LNCAP (cell line): ENCODE measurements around the gene SYT4.
A peak's percentile ranks its signal among the peaks of the same experiment; 100 is the strongest.

Source experiments
- TF ChIP-seq, protein P1 (sequence below): fragments of 450-650 bp; IDR thresholded peaks from 2 replicates; pipeline ENCODE4 v1.5.1; 2017; ENCODE audit warnings: mild to moderate bottlenecking

SYT4 gene, protein sequence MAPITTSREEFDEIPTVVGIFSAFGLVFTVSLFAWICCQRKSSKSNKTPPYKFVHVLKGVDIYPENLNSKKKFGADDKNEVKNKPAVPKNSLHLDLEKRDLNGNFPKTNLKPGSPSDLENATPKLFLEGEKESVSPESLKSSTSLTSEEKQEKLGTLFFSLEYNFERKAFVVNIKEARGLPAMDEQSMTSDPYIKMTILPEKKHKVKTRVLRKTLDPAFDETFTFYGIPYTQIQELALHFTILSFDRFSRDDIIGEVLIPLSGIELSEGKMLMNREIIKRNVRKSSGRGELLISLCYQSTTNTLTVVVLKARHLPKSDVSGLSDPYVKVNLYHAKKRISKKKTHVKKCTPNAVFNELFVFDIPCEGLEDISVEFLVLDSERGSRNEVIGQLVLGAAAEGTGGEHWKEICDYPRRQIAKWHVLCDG

DNA sequence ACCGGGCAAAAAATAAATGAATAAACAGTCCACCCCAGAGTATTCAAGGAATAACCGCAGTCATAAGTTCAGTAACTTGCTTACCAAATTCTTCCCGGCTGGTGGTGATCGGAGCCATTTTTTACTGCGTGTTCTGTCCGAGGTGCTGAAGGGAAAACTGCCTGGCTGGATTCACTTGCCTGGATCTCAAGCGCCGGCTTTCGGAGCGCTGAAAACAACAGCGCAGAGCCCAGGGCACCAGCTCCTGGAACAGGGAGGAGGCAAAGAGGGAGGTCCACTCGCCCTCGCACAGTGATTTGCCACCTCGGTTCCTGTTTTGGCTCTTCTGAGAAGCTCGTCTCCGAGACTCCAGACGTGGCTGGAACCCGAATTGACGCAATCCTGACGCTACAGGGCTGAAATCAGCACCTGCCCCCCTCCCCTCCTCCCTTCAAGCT lies at the start of gene SYT4:
SYT4 (minus strand) TSS at position 327 of the 437 bp plus-strand sequence; CDS start at position 118, 209 bp downstream.
- TF ChIP-seq, protein P1, sequence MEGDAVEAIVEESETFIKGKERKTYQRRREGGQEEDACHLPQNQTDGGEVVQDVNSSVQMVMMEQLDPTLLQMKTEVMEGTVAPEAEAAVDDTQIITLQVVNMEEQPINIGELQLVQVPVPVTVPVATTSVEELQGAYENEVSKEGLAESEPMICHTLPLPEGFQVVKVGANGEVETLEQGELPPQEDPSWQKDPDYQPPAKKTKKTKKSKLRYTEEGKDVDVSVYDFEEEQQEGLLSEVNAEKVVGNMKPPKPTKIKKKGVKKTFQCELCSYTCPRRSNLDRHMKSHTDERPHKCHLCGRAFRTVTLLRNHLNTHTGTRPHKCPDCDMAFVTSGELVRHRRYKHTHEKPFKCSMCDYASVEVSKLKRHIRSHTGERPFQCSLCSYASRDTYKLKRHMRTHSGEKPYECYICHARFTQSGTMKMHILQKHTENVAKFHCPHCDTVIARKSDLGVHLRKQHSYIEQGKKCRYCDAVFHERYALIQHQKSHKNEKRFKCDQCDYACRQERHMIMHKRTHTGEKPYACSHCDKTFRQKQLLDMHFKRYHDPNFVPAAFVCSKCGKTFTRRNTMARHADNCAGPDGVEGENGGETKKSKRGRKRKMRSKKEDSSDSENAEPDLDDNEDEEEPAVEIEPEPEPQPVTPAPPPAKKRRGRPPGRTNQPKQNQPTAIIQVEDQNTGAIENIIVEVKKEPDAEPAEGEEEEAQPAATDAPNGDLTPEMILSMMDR, result peak; percentile 18; the same call in 1 of the 2 replicates

DNA sequence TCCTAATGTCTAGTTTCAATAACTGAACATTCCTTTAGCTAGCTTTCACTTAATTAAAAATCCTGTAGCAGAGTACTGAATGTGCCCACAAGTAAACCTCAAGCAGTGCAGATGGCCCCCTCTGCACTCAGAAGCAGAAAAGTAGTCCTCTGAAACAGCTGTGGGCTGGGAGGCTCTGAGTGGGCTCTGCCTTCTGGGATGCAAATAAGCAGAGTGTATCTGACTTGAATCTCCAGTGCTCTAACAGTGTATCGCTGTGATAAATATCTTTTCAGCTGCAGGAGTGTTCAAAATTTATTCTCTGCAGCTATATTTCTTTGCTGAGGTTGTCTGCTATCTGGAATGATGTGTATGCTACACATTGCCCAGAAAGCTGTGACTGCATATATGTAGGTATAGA lies 44.8 kb upstream of the SYT4 start:
- TF ChIP-seq, protein P1, result no peak

DNA sequence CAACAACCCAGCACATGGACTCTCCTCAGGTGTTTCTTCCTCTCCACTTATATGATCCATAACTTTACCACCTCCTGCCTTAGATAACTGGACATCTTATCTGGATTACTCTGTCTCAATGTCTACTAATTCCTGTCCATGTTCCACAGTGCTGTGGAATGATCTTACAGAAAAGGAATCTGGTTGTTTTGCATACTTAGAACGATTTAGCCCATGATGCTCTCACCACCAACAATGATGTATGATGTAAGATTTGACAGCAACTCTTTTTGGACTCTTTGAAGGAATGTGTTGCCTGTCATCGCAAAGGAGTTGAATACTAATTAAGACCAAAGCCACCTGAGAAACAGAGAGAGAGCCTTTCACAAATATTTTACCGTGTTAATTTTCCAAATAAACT lies 37.7 kb upstream of the SYT4 start:
- TF ChIP-seq, protein P1, result no peak

- TF ChIP-seq, protein P1, result no peak
Measured at GRCh38 chr18:43312891-43313290, 35.6 kb upstream of the SYT4 start.

DNA sequence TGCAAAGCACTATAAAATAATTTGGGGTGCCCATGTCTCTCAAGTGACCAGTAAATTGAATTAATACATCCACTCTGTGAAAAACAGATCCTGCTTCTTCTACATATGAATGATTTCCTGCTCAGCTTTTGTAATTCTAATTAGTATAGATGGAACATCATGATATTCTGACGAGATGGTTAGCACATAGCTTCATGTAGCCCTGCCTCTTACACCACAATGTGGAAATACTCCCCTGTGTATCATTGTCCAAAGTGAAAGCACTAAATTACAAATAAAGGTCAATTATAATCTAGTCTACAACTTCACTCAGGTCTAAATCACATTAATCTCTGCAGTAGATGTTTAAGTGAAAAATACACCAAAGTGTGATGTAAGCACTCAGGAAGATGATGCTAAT lies 32.9 kb upstream of the SYT4 start:
- TF ChIP-seq, protein P1, result no peak

GRCh38 chr18:43303376-43303775 lies 26.1 kb upstream of the SYT4 start:
- TF ChIP-seq, protein P1, result no peak

- TF ChIP-seq, protein P1, result no peak
Measured at GRCh38 chr18:43283299-43283698, 6.0 kb upstream of the SYT4 start.
